ENCODE data around the gene TAS2R38. TPM values are rescaled to one million over a fixed set of nuclear protein-coding genes. Genes with fewer than 3 reads are reported as not detected.

The TAS2R38 gene
- total and polyA plus RNA-seq, 8 donors, result not detected

- H3K27ac ChIP-seq, result no peak overlapping the region
- H3K27me3 ChIP-seq, result no peaks in the 10 kb centered on the region
- TF ChIP-seq POLR2A (IDR thresholded peaks at IDR 0.05) (no peak), EP300 (IDR thresholded peaks at IDR 0.05) (no peak), POLR2AphosphoS5 (IDR thresholded peaks at IDR 0.05) (no peak)
- TF ChIP-seq, protein P1, sequence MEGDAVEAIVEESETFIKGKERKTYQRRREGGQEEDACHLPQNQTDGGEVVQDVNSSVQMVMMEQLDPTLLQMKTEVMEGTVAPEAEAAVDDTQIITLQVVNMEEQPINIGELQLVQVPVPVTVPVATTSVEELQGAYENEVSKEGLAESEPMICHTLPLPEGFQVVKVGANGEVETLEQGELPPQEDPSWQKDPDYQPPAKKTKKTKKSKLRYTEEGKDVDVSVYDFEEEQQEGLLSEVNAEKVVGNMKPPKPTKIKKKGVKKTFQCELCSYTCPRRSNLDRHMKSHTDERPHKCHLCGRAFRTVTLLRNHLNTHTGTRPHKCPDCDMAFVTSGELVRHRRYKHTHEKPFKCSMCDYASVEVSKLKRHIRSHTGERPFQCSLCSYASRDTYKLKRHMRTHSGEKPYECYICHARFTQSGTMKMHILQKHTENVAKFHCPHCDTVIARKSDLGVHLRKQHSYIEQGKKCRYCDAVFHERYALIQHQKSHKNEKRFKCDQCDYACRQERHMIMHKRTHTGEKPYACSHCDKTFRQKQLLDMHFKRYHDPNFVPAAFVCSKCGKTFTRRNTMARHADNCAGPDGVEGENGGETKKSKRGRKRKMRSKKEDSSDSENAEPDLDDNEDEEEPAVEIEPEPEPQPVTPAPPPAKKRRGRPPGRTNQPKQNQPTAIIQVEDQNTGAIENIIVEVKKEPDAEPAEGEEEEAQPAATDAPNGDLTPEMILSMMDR (IDR thresholded peaks at IDR 0.05), result no peak
- H3K9me3 ChIP-seq, result no peaks in the 10 kb centered on the region
- intact Hi-C loops (cut with DNase I; ENCODE audit: low total_unique reads), result no loop called here
- 66 to 87% (median 82%) methylated on average over 2 of the region's 2 CpGs for WGBS, 5 donors
- DNase-seq, result no peak
- no peaks in the 10 kb centered on the region for H3K36me3 ChIP-seq
- H3K4me1 ChIP-seq, result no peaks in the 10 kb centered on the region
- H3K4me3 ChIP-seq, result no peak overlapping the region
Measured at GRCh38 chr7:141949021-141949420, 24.6 kb downstream of the TAS2R38 start.

- Histone ChIP-seq H3K9me3 (peaks cover 0 to 7% (median 1%) of the 10 kb centered on the region in 4 donors), H3K4me1 (no peaks in the 10 kb centered on the region), H3K4me3 (no peak within 1 kb of the TSS), H3K36me3 (no peaks in the 10 kb centered on the region), H3K27ac (peak within 1 kb of the TSS in 1 of 5 donors; percentile 46), H3K27me3 (no peaks in the 10 kb centered on the region)
- intact Hi-C loops (cut with DNase I; ENCODE audit: low total_unique reads), result no loop called here
- no peak for DNase-seq
- TF ChIP-seq POLR2A (IDR thresholded peaks at IDR 0.05) (no peak), POLR2AphosphoS5 (IDR thresholded peaks at IDR 0.05) (no peak), EP300 (IDR thresholded peaks at IDR 0.05) (no peak)
- TF ChIP-seq, protein P1 (IDR thresholded peaks at IDR 0.05), result no peak
- WGBS, 5 donors, result 67 to 90% (median 68%) methylated on average over 3 of the region's 3 CpGs
Measured at GRCh38 chr7:141946796-141947195, 26.8 kb downstream of the TAS2R38 start, which contains the start of gene CLEC5A. Gene CLEC5A, minus strand, starts transcription at chr7:141946974. Its CDS starts 682 bp downstream, at chr7:141946292.

- Histone ChIP-seq H3K4me1 (no peaks in the 10 kb centered on the region), H3K4me3 (no peak overlapping the region), H3K27ac (peak overlapping the region in 1 of 5 donors; percentile 11), H3K27me3 (no peaks in the 10 kb centered on the region), H3K36me3 (no peaks in the 10 kb centered on the region), H3K9me3 (peaks cover 0 to 21% (median 9%) of the 10 kb centered on the region in 4 donors)
- intact Hi-C loops (cut with DNase I; ENCODE audit: low total_unique reads), result no loop called here
- WGBS, 5 donors, result 48 to 61% (median 56%) methylated on average over 3 of the region's 3 CpGs
- no peak for DNase-seq
- TF ChIP-seq POLR2A (IDR thresholded peaks at IDR 0.05) (no peak), POLR2AphosphoS5 (IDR thresholded peaks at IDR 0.05) (no peak), EP300 (IDR thresholded peaks at IDR 0.05) (no peak)
- TF ChIP-seq, protein P1 (IDR thresholded peaks at IDR 0.05), result no peak
Measured at GRCh38 chr7:141945356-141945755, 28.2 kb downstream of the TAS2R38 start.

GRCh38 chr7:141944811-141945210 lies 28.8 kb downstream of the TAS2R38 start:
- no peaks in the 10 kb centered on the region for H3K27me3 ChIP-seq
- TF ChIP-seq POLR2A (IDR thresholded peaks at IDR 0.05) (no peak), POLR2AphosphoS5 (IDR thresholded peaks at IDR 0.05) (no peak), EP300 (IDR thresholded peaks at IDR 0.05) (no peak)
- TF ChIP-seq, protein P1 (IDR thresholded peaks at IDR 0.05), result no peak
- peaks cover 0 to 24% (median 11%) of the 10 kb centered on the region in 4 donors for H3K9me3 ChIP-seq
- no peak for DNase-seq
- no peaks in the 10 kb centered on the region for H3K36me3 ChIP-seq
- WGBS, 5 donors, result 64 to 85% (median 79%) methylated on average over 3 of the region's 3 CpGs
- intact Hi-C loops (cut with DNase I; ENCODE audit: low total_unique reads), result no loop called here
- no peak overlapping the region for H3K4me3 ChIP-seq
- no peaks in the 10 kb centered on the region for H3K4me1 ChIP-seq
- peak overlapping the region in 1 of 5 donors; percentile 11 for H3K27ac ChIP-seq

Measured in stomach (tissue), 9 donors.